Endothelial cell of umbilical vein (primary cell): ENCODE data around the gene KRTAP5-6. TPM values are rescaled to one million over a fixed set of nuclear protein-coding genes. Genes with fewer than 3 reads are reported as not detected.
"Not testable (repeated sequence)": the region's sequence is repeated elsewhere in the genome, so short reads cannot be mapped to it uniquely, and the experiment has no call there.

ENCODE experiments used
- BruUV-seq: library from RNA; stranded (reverse); fragments of 400-500 nt; replicated peaks from 2 replicates; lab custom pipeline; 2021; lab: Mats Ljungman, UMichigan
- CTCF ChIA-PET: fragments of 300-600, 350-600 bp; sonication (Branson Sonifier 250); formaldehyde crosslinking; loops from one replicate; lab custom pipeline; 2021; ENCODE audit warnings: antibody characterized with exemption, inconsistent platforms; lab: Charles Lee
- POLR2A ChIA-PET: fragments of 300-600, 350-600 bp; sonication (Branson Sonifier 250); formaldehyde crosslinking; loops from one replicate; lab custom pipeline; 2021; ENCODE audit warnings: antibody characterized with exemption, inconsistent platforms; lab: Charles Lee
- DNase-seq: peaks from one replicate; pipeline ENCODE4 v3.0.0-alpha.2; 2011; ENCODE audit warnings: low read depth, low spot score
- FAIRE-seq: peaks from 2 replicates; lab custom pipeline; 2011; peaks lifted over from hg19 to GRCh38; lab: Jason Lieb, UNC
- H2AFZ ChIP-seq: 2 replicates; pipeline ENCODE4 v1.6.0; 2012; ENCODE audit warnings: low read depth, low read length, control low read depth, inconsistent platforms
- H3K27ac ChIP-seq: 2 replicates; pipeline ENCODE4 v1.5.1; 2011; ENCODE audit warnings: low read depth, mild to moderate bottlenecking, control low read depth, low read length, moderate library complexity; ENCODE audit not compliant: insufficient read depth
- H3K27me3 ChIP-seq, 2 experiments: 2 replicates each; pipeline versions ENCODE4 v1.6.0 to v1.6.1; 2011; ENCODE audit warnings: low read length in 2 of 2, mixed read lengths in 1 of 2; ENCODE audit not compliant: control insufficient read depth in 2 of 2, insufficient read depth in 2 of 2
- H3K36me3 ChIP-seq, 2 experiments: 2 replicates in 1 of 2; 3 replicates in 1 of 2; pipeline ENCODE4 v1.5.1; 2011; ENCODE audit warnings: low read length in 2 of 2, mild to moderate bottlenecking in 1 of 2, moderate library complexity in 1 of 2; ENCODE audit not compliant: control insufficient read depth in 2 of 2, insufficient read depth in 2 of 2; ENCODE audit errors: extremely low read depth in 1 of 2
- H3K4me1 ChIP-seq: 3 replicates; pipeline ENCODE4 v1.5.1; 2011; ENCODE audit warnings: mild to moderate bottlenecking, low read length; ENCODE audit not compliant: control insufficient read depth, insufficient read depth; ENCODE audit errors: extremely low read depth
- H3K4me2 ChIP-seq: 2 replicates; pipeline ENCODE4 v1.6.1; 2011; ENCODE audit warnings: low read length, control low read depth, mixed read lengths; ENCODE audit not compliant: insufficient read depth
- H3K4me3 ChIP-seq, 3 experiments: fragments of 200-600 bp in 1 of 3; sonication (generic), shearing (Covaris generic) in 1 of 3; replicated peaks in 1 of 3; 2 replicates each; pipeline ENCODE4 v1.5.1; 2011 to 2016; ENCODE audit warnings: control low read depth in 3 of 3, low read length in 3 of 3, mild to moderate bottlenecking in 2 of 3, inconsistent platforms in 1 of 3, low read depth in 1 of 3, moderate library complexity in 1 of 3; ENCODE audit not compliant: insufficient read depth in 1 of 3
- H3K79me2 ChIP-seq: 2 replicates; pipeline ENCODE4 v1.6.0; 2012; ENCODE audit warnings: low read length, inconsistent platforms; ENCODE audit not compliant: control insufficient read depth, insufficient read depth
- H3K9ac ChIP-seq: replicated peaks from 2 replicates; pipeline ENCODE3; 2011; ENCODE audit warnings: low read length, control low read depth; ENCODE audit not compliant: insufficient read depth; ENCODE audit errors: extremely low read depth
- H3K9me1 ChIP-seq: replicated peaks from 3 replicates; pipeline ENCODE4 v1.6.0; 2011; ENCODE audit warnings: mild to moderate bottlenecking, low read length; ENCODE audit not compliant: control insufficient read depth, insufficient read depth; ENCODE audit errors: extremely low read depth
- H3K9me3 ChIP-seq: replicated peaks from 2 replicates; pipeline ENCODE4 v1.5.1; 2012; ENCODE audit warnings: low read length, inconsistent platforms; ENCODE audit not compliant: control insufficient read depth, insufficient read depth
- H4K20me1 ChIP-seq: replicated peaks from 2 replicates; pipeline ENCODE3; 2011; ENCODE audit warnings: mild to moderate bottlenecking, low read length; ENCODE audit not compliant: control insufficient read depth, insufficient read depth; ENCODE audit errors: extremely low read depth
- EZH2 ChIP-seq: IDR thresholded peaks from 2 replicates; pipeline ENCODE4 v1.6.1; 2012; ENCODE audit warnings: borderline replicate concordance, low read depth, mild to moderate bottlenecking, moderate library complexity, low read length, inconsistent platforms; ENCODE audit not compliant: severe bottlenecking
- FOS ChIP-seq: IDR thresholded peaks from 2 replicates; pipeline ENCODE4 v1.6.1; 2011; ENCODE audit warnings: mild to moderate bottlenecking, low read length, moderate library complexity, borderline replicate concordance; ENCODE audit not compliant: insufficient read depth
- GATA2 ChIP-seq: IDR thresholded peaks from 2 replicates; pipeline ENCODE4 v1.7.0; 2011; ENCODE audit warnings: low read depth, mild to moderate bottlenecking, moderate library complexity, mixed read lengths, low read length; ENCODE audit not compliant: insufficient read length, insufficient read depth
- JUN ChIP-seq: IDR thresholded peaks from 2 replicates; pipeline ENCODE4 v1.6.1; 2011; ENCODE audit warnings: borderline replicate concordance, low read depth; ENCODE audit not compliant: insufficient read length, insufficient read depth
- MYC ChIP-seq: IDR thresholded peaks from one replicate; pipeline ENCODE4 v1.6.1; 2011; ENCODE audit warnings: mild to moderate bottlenecking, low read depth, low read length
- POLR2A ChIP-seq: IDR thresholded peaks from 2 replicates; pipeline ENCODE4 v1.6.1; 2012; ENCODE audit warnings: low read depth, mild to moderate bottlenecking, control low read depth, low read length
- POLR2AphosphoS5 ChIP-seq: IDR thresholded peaks from 2 replicates; pipeline ENCODE4 v1.6.1; 2012; ENCODE audit warnings: low read depth, mild to moderate bottlenecking, control low read depth, low read length, moderate library complexity; ENCODE audit not compliant: insufficient read depth
- dilution Hi-C: fragments of 300-500 bp; cut with MboI; formaldehyde crosslinking; loops from one replicate; pipeline ENCODE4 v1.15.0; 2019; ENCODE audit warnings: low sequenced_read_pairs; ENCODE audit not compliant: extremely low pct_ligation_motif_present
- intact Hi-C: fragments of 100-400 bp; cut with micrococcal nuclease; formaldehyde crosslinking; loops from one replicate; pipeline ENCODE4 v1.10.0; 2022
- polyA plus RNA-seq, 4 experiments: library from polyadenylated mRNA; depleted of rRNA in 3 of 4; stranded (reverse) in 3 of 4; unstranded in 1 of 4; fragments of >200 nt; gene quantifications; 2 replicates each; pipeline versions ENCODE4 v1.2.1 to v1.2.3, GENCODE V29; 2011 to 2012; ENCODE audit warnings: missing spikeins in 1 of 4
- total RNA-seq: library from RNA; stranded (reverse); gene quantifications from 2 replicates; pipeline ENCODE4 v1.2.3, GENCODE V29; 2021
- TF ChIP-seq, protein P1 (sequence below): IDR thresholded peaks from 2 replicates; pipeline ENCODE4 v1.6.1; 2011; ENCODE audit not compliant: insufficient read depth, insufficient read length
- TF ChIP-seq, protein P2 (sequence below), 2 donors: IDR thresholded peaks; 1 replicate in 1 of 2; 2 replicates in 1 of 2; pipeline ENCODE4 v1.5.1; 2011; ENCODE audit warnings: low read length in 2 of 2, mild to moderate bottlenecking in 2 of 2, moderate library complexity in 2 of 2, control low read depth in 1 of 2, inconsistent platforms in 1 of 2, low read depth in 1 of 2; ENCODE audit not compliant: insufficient read depth in 1 of 2; ENCODE audit errors: extremely low read depth in 1 of 2

The KRTAP5-6 gene
- total and polyA plus RNA-seq, 2 donors (not counting 3 experiments of a cell fraction or from before 2014, with no cell fraction given): not detected

DNA sequence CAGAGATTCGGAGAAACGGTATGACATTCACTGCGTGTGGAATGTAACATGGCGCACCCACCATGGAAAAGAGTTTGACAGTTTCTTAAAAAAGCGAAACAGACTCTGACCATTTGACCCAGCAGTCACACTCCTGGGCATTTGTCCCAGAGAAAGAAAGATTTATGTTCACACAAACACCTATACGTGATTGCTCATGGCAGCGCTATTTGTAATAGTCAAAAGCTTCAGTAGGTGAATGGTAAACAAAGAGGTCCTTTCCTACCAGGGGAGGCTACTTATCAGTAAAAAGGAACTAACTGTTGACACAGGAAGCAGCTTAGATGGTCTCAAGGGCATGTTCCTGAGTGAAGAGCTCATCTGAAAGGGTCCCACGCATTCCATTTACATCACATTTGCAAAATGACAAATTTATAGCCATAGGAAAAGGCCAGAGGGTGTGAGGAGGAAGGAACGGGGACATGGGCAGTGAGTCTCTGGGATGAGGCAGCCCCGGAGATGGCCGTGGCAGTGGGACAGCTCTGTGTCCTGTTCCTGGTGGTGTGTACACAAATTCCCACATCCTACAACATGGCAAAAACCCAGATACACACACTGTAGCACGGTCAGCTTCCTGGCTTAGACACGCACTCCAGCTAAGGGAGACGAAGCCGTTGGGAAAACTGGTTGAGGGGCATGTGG is 14.6 kb upstream of the KRTAP5-6 start:
- TF ChIP-seq POLR2A (no peak), EZH2 (no peak), JUN (no peak), GATA2 (no peak), MYC (no peak), FOS (no peak), POLR2AphosphoS5 (no peak)
- TF ChIP-seq, protein P1, sequence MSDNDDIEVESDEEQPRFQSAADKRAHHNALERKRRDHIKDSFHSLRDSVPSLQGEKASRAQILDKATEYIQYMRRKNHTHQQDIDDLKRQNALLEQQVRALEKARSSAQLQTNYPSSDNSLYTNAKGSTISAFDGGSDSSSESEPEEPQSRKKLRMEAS: no peak
- TF ChIP-seq, protein P2, sequence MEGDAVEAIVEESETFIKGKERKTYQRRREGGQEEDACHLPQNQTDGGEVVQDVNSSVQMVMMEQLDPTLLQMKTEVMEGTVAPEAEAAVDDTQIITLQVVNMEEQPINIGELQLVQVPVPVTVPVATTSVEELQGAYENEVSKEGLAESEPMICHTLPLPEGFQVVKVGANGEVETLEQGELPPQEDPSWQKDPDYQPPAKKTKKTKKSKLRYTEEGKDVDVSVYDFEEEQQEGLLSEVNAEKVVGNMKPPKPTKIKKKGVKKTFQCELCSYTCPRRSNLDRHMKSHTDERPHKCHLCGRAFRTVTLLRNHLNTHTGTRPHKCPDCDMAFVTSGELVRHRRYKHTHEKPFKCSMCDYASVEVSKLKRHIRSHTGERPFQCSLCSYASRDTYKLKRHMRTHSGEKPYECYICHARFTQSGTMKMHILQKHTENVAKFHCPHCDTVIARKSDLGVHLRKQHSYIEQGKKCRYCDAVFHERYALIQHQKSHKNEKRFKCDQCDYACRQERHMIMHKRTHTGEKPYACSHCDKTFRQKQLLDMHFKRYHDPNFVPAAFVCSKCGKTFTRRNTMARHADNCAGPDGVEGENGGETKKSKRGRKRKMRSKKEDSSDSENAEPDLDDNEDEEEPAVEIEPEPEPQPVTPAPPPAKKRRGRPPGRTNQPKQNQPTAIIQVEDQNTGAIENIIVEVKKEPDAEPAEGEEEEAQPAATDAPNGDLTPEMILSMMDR (IDR thresholded peaks at IDR 0.05; ENCODE audit: extremely low read depth in 1 of 2, insufficient read depth in 1 of 2, low read depth in 1 of 2, low read length in 2 of 2): no peak
- Histone ChIP-seq H3K9ac (no peak overlapping the region), H3K27me3 (no peaks in the 10 kb centered on the region), H2AFZ (no peak overlapping the region), H3K36me3 (no peaks in the 10 kb centered on the region), H3K9me3 (no peaks in the 10 kb centered on the region), H3K4me2 (no peak overlapping the region), H4K20me1 (no peaks in the 10 kb centered on the region), H3K4me1 (no peaks in the 10 kb centered on the region), H3K79me2 (no peaks in the 10 kb centered on the region), H3K27ac (no peak overlapping the region), H3K4me3 (no peak overlapping the region), H3K9me1 (no peaks in the 10 kb centered on the region)
- no TSS peak for BruUV-seq
- dilution Hi-C loops (no loop called here), intact Hi-C loops (no loop called here)
- POLR2A ChIA-PET: no interaction called here
- CTCF ChIA-PET: interaction anchor here (1.0 to 2.2 kb wide), 3 partner anchors 11 to 200 kb away, joined by 3 to 10 read pairs (median 7); no protein-coding TSS in a partner anchor
- DNase-seq (no peak), FAIRE-seq (no peak)

DNA sequence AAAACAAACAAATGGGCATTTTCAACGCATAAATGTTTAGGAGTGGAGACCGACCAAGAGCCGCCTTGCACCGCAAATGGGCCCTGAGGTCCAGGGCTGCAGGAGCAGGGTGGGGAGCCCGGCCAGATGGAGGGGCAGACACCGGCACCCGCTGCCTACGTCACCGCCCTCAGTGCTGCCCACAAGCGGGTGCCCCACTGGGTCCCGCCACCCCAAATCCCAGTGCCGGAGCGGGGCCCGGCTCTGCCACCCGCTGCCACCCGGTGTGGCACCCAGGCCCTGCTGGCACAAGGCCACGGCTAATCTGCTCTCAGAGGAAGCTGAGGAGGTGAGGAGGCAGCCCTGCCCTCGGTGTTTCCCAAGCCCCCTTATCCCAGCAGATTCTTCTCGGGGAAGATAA is 13.8 kb upstream of the KRTAP5-6 start:
- CTCF ChIA-PET: interaction anchor here (1.0 to 2.2 kb wide), 3 partner anchors 10 to 199 kb away, joined by 3 to 10 read pairs (median 7); no protein-coding TSS in a partner anchor
- intact Hi-C loops, POLR2A ChIA-PET: not testable (repeated sequence)

More for the DNA sequence above, 13.8 kb upstream of the KRTAP5-6 start:
- H2AFZ ChIP-seq, dilution Hi-C loops, DNase-seq, H3K27me3 ChIP-seq, H3K4me1 ChIP-seq, H3K4me3 ChIP-seq, H3K79me2 ChIP-seq, H3K9ac ChIP-seq, H3K9me1 ChIP-seq, FAIRE-seq, H3K27ac ChIP-seq, H3K4me2 ChIP-seq, H4K20me1 ChIP-seq, H3K9me3 ChIP-seq, BruUV-seq, H3K36me3 ChIP-seq: not testable (repeated sequence)
